C4-2B (cell line): ENCODE data around the gene PVALEF.
"Not testable (repeated sequence)": the region's sequence is repeated elsewhere in the genome, so short reads cannot be mapped to it uniquely, and the experiment has no call there.

Experiments used
- CTCF ChIP-seq: fragments of 450-650 bp; conservative IDR thresholded peaks from 2 replicates; pipeline ENCODE4 v1.5.1; 2017; ENCODE audit warnings: mild to moderate bottlenecking
- ZFX ChIP-seq: fragments of 450-650 bp; IDR thresholded peaks from 2 replicates; pipeline ENCODE4 v1.6.1; 2017

- TF ChIP-seq CTCF, ZFX: not testable (repeated sequence)
These were observed 19.1 kb upstream of the PVALEF start for GRCh38 chr17:81146208-81146607.
